HEK293 (cell line): ENCODE results near the gene NET1.

Experiments used
- CTCF ChIA-PET: fragments of 350-600 bp; formaldehyde crosslinking; extraction: SDS; loops from one replicate; lab custom pipeline; 2021; ENCODE audit warnings: antibody characterized with exemption; lab: Yijun Ruan, JAX
- POLR2A ChIA-PET: fragments of 300-600 bp; formaldehyde crosslinking; extraction: SDS; loops from one replicate; lab custom pipeline; 2020; ENCODE audit warnings: antibody characterized with exemption, inconsistent platforms; lab: Yijun Ruan, JAX
- H3K27ac ChIP-seq: fragments of 200-500 bp; sonication (Bioruptor generic); 2 replicates; pipeline ENCODE4 v1.5.1; 2014; ENCODE audit warnings: low read depth, low read length, control low read depth, inconsistent platforms; ENCODE audit errors: extremely low read depth
- H3K36me3 ChIP-seq, 2 experiments: fragments of 200-500 bp in 1 of 2; sonication (Bioruptor generic) in 1 of 2; 1 replicate in 1 of 2; 2 replicates in 1 of 2; pipeline ENCODE4 v1.5.1; 2014 to 2017; ENCODE audit warnings: inconsistent platforms in 2 of 2, low read length in 2 of 2; ENCODE audit not compliant: control insufficient read depth in 2 of 2, insufficient read depth in 1 of 2
- H3K4me1 ChIP-seq: fragments of 200-500 bp; sonication (Bioruptor generic); 2 replicates; pipeline ENCODE4 v1.5.1; 2014; ENCODE audit warnings: mild to moderate bottlenecking, low read length, inconsistent platforms; ENCODE audit not compliant: control insufficient read depth, insufficient read depth
- H3K4me3 ChIP-seq: 2 replicates; pipeline ENCODE4 v1.5.1; 2011; ENCODE audit warnings: low read depth, mild to moderate bottlenecking, control low read depth, low read length, moderate library complexity
- H3K9me3 ChIP-seq: fragments of 200-500 bp; sonication (Bioruptor generic); 2 replicates; pipeline ENCODE4 v1.5.1; 2014; ENCODE audit warnings: low read depth, low read length, inconsistent platforms; ENCODE audit not compliant: control insufficient read depth, insufficient read depth
- BCL11A ChIP-seq: fragments of 450-650 bp; formaldehyde crosslinking; IDR thresholded peaks from 2 replicates; pipeline ENCODE4 v1.5.1; 2016; ENCODE audit warnings: low read depth, missing biosample characterization, missing genetic modification characterization
- FEZF1 ChIP-seq: fragments of 450-650 bp; formaldehyde crosslinking; IDR thresholded peaks from 2 replicates; pipeline ENCODE4 v1.5.1; 2016; ENCODE audit warnings: missing biosample characterization, missing genetic modification characterization
- IKZF3 ChIP-seq: fragments of 450-650 bp; IDR thresholded peaks from 2 replicates; pipeline ENCODE4 v1.5.0; 2018; ENCODE audit warnings: missing biosample characterization, mild to moderate bottlenecking, missing genetic modification characterization, moderate library complexity
- KLF16 ChIP-seq: fragments of 450-650 bp; formaldehyde crosslinking; IDR thresholded peaks from 2 replicates; pipeline ENCODE4 v1.5.1; 2017; ENCODE audit warnings: missing biosample characterization, missing genetic modification characterization
- MYNN ChIP-seq: fragments of 450-650 bp; formaldehyde crosslinking; IDR thresholded peaks from 2 replicates; pipeline ENCODE4 v1.5.1; 2016; ENCODE audit warnings: missing biosample characterization, missing genetic modification characterization, borderline replicate concordance
- WT1 ChIP-seq: fragments of 450-650 bp; formaldehyde crosslinking; IDR thresholded peaks from 2 replicates; pipeline ENCODE4 v1.5.1; 2016; ENCODE audit warnings: missing biosample characterization, missing genetic modification characterization
- ZFP69B ChIP-seq: fragments of 450-650 bp; formaldehyde crosslinking; IDR thresholded peaks from 2 replicates; pipeline ENCODE4 v1.5.1; 2016; ENCODE audit warnings: missing biosample characterization, missing genetic modification characterization
- ZNF112 ChIP-seq: fragments of 450-650 bp; formaldehyde crosslinking; IDR thresholded peaks from 2 replicates; pipeline ENCODE4 v1.5.0; 2017; ENCODE audit warnings: missing biosample characterization, missing genetic modification characterization
- ZNF354C ChIP-seq: fragments of 450-650 bp; formaldehyde crosslinking; IDR thresholded peaks from 2 replicates; pipeline ENCODE4 v1.5.1; 2016; ENCODE audit warnings: missing biosample characterization, missing genetic modification characterization, low read depth, borderline replicate concordance
- ZNF37A ChIP-seq: fragments of 450-650 bp; IDR thresholded peaks from 2 replicates; pipeline ENCODE4 v1.5.1; 2018; ENCODE audit warnings: missing biosample characterization, missing genetic modification characterization
- ZNF501 ChIP-seq: fragments of 450-650 bp; formaldehyde crosslinking; IDR thresholded peaks from 2 replicates; pipeline ENCODE4 v1.5.1; 2016; ENCODE audit warnings: missing biosample characterization, missing genetic modification characterization
- ZNF654 ChIP-seq: fragments of 450-650 bp; formaldehyde crosslinking; IDR thresholded peaks from 2 replicates; pipeline ENCODE4 v1.5.1; 2016; ENCODE audit warnings: low read depth, missing biosample characterization, missing genetic modification characterization
- TF ChIP-seq, protein P1 (sequence below): fragments of 450-650 bp; formaldehyde crosslinking; conservative IDR thresholded peaks from 2 replicates; pipeline ENCODE4 v1.5.1; 2016; ENCODE audit warnings: low read depth, missing biosample characterization, missing genetic modification characterization
- TF ChIP-seq, protein P2 (sequence below): fragments of 450-650 bp; formaldehyde crosslinking; IDR thresholded peaks from 2 replicates; pipeline ENCODE4 v1.5.1; 2016; ENCODE audit warnings: missing biosample characterization, missing genetic modification characterization
- TF ChIP-seq, protein P3 (sequence below): fragments of 450-650 bp; formaldehyde crosslinking; IDR thresholded peaks from 2 replicates; pipeline ENCODE4 v1.5.1; 2016; ENCODE audit warnings: missing biosample characterization, missing genetic modification characterization
- TF ChIP-seq, protein P4 (sequence below): fragments of 450-650 bp; formaldehyde crosslinking; IDR thresholded peaks from 2 replicates; pipeline ENCODE4 v1.5.1; 2017; ENCODE audit warnings: missing biosample characterization, mild to moderate bottlenecking, missing genetic modification characterization, moderate library complexity
- TF ChIP-seq, protein P5 (sequence below): fragments of 450-650 bp; formaldehyde crosslinking; IDR thresholded peaks from 2 replicates; pipeline ENCODE4 v1.5.1; 2016; ENCODE audit warnings: missing biosample characterization, missing genetic modification characterization
- TF ChIP-seq, protein P6 (sequence below): fragments of 450-650 bp; formaldehyde crosslinking; IDR thresholded peaks from 2 replicates; pipeline ENCODE4 v1.5.1; 2016; ENCODE audit warnings: missing biosample characterization, missing genetic modification characterization

The NET1 gene

DNA sequence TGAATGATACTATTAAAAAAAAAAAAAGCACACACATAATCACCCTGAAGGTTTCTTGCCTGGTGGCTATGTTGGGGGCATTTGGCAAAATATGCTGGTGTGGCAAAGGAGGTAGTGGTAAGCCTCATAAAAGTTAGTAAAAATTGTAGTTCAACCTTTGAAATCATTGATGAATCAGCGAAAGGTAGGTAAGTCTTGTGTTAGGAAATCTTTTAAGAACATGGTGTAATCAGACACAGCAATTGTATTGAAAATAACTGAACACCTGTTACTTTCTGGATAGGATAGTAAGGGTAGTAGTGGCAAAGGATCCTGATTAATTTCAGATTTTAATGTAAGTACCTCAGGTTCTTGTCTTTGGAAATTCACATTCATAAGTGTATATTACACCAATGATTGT, 46.1 kb downstream of the NET1 start:
- TF ChIP-seq ZNF37A (tag by site-specific recombination) = no peak
- TF ChIP-seq ZNF112 = no peak
- TF ChIP-seq, protein P1, sequence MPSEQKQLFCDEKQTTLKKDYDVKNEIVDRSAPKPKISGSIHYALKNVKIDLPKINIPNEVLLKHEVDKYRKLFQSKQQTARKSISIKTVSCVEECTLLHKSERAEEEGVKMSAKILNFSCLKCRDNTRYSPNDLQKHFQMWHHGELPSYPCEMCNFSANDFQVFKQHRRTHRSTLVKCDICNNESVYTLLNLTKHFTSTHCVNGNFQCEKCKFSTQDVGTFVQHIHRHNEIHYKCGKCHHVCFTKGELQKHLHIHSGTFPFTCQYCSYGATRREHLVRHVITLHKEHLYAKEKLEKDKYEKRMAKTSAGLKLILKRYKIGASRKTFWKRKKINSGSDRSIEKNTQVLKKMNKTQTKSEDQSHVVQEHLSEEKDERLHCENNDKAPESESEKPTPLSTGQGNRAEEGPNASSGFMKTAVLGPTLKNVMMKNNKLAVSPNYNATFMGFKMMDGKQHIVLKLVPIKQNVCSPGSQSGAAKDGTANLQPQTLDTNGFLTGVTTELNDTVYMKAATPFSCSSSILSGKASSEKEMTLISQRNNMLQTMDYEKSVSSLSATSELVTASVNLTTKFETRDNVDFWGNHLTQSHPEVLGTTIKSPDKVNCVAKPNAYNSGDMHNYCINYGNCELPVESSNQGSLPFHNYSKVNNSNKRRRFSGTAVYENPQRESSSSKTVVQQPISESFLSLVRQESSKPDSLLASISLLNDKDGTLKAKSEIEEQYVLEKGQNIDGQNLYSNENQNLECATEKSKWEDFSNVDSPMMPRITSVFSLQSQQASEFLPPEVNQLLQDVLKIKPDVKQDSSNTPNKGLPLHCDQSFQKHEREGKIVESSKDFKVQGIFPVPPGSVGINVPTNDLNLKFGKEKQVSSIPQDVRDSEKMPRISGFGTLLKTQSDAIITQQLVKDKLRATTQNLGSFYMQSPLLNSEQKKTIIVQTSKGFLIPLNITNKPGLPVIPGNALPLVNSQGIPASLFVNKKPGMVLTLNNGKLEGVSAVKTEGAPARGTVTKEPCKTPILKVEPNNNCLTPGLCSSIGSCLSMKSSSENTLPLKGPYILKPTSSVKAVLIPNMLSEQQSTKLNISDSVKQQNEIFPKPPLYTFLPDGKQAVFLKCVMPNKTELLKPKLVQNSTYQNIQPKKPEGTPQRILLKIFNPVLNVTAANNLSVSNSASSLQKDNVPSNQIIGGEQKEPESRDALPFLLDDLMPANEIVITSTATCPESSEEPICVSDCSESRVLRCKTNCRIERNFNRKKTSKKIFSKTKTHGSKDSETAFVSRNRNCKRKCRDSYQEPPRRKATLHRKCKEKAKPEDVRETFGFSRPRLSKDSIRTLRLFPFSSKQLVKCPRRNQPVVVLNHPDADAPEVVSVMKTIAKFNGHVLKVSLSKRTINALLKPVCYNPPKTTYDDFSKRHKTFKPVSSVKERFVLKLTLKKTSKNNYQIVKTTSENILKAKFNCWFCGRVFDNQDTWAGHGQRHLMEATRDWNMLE (tag by site-specific recombination) = no peak
- POLR2A ChIA-PET = no interaction called here
- no peak overlapping the region for H3K27ac ChIP-seq
- CTCF ChIA-PET = interaction anchor here (0.7 kb wide), 1 partner anchor 171 kb away, joined by 3 read pairs; no protein-coding TSS in a partner anchor
- no peak overlapping the region for H3K4me3 ChIP-seq
- H3K4me1 ChIP-seq = no peaks in the 10 kb centered on the region
- peaks cover 41 to 82% of the 10 kb centered on the region in 2 experiments for H3K36me3 ChIP-seq
- H3K9me3 ChIP-seq = no peaks in the 10 kb centered on the region

DNA sequence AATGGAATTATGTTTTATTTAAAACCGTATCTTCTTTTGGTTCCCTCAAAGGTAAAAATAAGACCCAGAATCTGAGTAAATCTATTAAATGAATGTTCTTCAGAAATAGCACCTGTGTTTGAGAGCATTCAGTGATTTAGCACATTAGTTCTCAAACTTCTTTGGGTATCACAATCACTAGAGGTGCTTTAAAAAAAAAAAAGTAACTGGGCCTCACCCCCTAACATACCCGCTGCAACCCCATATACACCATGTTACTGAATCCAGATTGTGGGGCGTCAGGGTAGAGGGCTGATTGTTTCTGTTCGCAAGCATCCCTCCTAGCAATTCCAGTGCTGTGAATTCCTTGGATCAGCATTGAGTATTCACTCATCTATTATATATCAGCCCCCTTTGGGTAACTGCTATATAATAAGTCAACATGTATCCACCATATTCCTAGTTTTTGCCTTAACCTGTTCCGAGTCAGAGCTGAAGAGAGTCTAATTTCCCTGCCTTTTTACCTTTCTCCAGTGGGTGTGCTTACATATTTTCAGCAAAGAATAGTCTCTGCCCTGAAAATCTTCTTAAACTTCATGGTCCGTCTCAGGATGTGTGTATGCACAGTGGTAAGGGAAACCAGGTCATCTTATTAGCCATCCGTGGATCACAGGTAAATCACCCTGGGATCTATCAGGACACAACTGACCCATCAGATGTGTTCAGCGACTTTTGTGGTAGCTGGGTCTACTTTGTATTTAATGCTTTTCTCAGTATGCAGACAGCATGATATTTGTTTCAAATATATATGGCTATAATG, 46.8 kb downstream of the NET1 start:
- Histone ChIP-seq H3K9me3 (no peaks in the 10 kb centered on the region), H3K36me3 (peaks cover 35 to 75% of the 10 kb centered on the region in 2 experiments), H3K4me1 (no peaks in the 10 kb centered on the region), H3K27ac (no peak overlapping the region), H3K4me3 (no peak overlapping the region)
- CTCF ChIA-PET = interaction anchor here (0.5 to 0.7 kb wide), 2 partner anchors 14 to 170 kb away, joined by 3 read pairs; no protein-coding TSS in a partner anchor
- TF ChIP-seq BCL11A (tag by site-specific recombination) (no peak), ZFP69B (no peak), FEZF1 (tag by site-specific recombination) (no peak), ZNF354C (tag by site-specific recombination) (no peak), KLF16 (no peak), ZNF654 (tag by site-specific recombination) (no peak), IKZF3 (tag by site-specific recombination) (no peak), MYNN (tag by site-specific recombination) (no peak), WT1 (tag by site-specific recombination) (no peak), ZNF501 (tag by site-specific recombination) (no peak)
- TF ChIP-seq, protein P2, sequence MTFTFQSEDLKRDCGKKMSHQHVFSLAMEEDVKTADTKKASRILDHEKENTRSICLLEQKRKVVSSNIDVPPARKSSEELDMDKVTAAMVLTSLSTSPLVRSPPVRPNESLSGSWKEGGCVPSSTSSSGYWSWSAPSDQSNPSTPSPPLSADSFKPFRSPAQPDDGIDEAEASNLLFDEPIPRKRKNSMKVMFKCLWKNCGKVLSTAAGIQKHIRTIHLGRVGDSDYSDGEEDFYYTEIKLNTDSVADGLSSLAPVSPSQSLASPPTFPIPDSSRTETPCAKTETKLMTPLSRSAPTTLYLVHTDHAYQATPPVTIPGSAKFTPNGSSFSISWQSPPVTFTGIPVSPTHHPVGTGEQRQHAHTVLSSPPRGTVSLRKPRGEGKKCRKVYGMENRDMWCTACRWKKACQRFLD (tag by site-specific recombination) = no peak
- TF ChIP-seq, protein P3, sequence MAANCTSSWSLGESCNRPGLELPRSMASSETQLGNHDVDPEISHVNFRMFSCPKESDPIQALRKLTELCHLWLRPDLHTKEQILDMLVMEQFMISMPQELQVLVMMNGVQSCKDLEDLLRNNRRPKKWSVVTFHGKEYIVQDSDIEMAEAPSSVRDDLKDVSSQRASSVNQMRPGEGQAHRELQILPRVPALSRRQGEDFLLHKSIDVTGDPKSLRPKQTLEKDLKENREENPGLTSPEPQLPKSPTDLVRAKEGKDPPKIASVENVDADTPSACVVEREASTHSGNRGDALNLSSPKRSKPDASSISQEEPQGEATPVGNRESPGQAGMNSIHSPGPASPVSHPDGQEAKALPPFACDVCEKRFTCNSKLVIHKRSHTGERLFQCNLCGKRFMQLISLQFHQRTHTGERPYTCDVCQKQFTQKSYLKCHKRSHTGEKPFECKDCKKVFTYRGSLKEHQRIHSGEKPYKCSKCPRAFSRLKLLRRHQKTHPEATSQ (tag by site-specific recombination) = no peak
- TF ChIP-seq, protein P4, sequence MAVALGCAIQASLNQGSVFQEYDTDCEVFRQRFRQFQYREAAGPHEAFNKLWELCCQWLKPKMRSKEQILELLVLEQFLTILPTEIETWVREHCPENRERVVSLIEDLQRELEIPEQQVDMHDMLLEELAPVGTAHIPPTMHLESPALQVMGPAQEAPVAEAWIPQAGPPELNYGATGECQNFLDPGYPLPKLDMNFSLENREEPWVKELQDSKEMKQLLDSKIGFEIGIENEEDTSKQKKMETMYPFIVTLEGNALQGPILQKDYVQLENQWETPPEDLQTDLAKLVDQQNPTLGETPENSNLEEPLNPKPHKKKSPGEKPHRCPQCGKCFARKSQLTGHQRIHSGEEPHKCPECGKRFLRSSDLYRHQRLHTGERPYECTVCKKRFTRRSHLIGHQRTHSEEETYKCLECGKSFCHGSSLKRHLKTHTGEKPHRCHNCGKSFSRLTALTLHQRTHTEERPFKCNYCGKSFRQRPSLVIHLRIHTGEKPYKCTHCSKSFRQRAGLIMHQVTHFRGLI (tag by site-specific recombination) = no peak
- TF ChIP-seq, protein P5, sequence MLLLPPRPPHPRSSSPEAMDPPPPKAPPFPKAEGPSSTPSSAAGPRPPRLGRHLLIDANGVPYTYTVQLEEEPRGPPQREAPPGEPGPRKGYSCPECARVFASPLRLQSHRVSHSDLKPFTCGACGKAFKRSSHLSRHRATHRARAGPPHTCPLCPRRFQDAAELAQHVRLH (tag by site-specific recombination) = no peak
- TF ChIP-seq, protein P6, sequence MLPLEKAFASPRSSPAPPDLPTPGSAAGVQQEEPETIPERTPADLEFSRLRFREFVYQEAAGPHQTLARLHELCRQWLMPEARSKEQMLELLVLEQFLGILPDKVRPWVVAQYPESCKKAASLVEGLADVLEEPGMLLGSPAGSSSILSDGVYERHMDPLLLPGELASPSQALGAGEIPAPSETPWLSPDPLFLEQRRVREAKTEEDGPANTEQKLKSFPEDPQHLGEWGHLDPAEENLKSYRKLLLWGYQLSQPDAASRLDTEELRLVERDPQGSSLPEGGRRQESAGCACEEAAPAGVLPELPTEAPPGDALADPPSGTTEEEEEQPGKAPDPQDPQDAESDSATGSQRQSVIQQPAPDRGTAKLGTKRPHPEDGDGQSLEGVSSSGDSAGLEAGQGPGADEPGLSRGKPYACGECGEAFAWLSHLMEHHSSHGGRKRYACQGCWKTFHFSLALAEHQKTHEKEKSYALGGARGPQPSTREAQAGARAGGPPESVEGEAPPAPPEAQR = no peak
- POLR2A ChIA-PET = no interaction called here
